ENCODE measurements around the gene AKT3.

AKT3 gene

DNA sequence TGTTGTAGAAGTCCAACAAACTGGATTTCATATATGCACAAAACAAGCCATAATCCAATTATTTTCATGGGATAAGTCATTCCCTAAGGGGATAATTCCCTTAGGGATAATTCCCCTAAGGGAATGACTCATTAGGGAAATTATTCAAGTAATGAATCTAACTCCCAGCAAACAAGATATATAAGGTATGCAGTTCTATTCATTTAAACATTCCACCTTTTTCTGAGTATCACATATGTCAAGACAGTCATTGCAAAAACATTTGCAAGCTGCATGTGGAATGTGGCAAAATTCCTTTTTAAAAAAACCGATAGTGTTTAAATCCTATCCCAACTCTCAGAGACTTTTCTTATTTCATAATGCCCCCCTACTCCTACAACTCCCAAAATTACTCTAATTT lies 131.2 kb downstream of the AKT3 start:
- POLR2A ChIA-PET, result no interaction called here
- CTCF ChIA-PET, result interaction anchor here (0.9 to 1.6 kb wide), 2 partner anchors 24 to 30 kb away, joined by 3 to 7 read pairs; no protein-coding TSS in a partner anchor
- no peak for TF ChIP-seq CTCF (IDR thresholded peaks at IDR 0.05; ENCODE audit: insufficient read depth, low read length, missing control alignments)
- no peak overlapping the region for H3K4me3 ChIP-seq (ENCODE audit: low read depth, low read length)
- peak; percentile 79 for DNase-seq (ENCODE audit: low read depth, low spot score)

- DNase-seq (ENCODE audit: low read depth, low spot score), result no peak
- ChIA-PET CTCF (interaction anchor here (0.9 to 1.6 kb wide), 2 partner anchors 25 to 31 kb away, joined by 3 to 7 read pairs; no protein-coding TSS in a partner anchor), POLR2A (no interaction called here)
- no peak overlapping the region for H3K4me3 ChIP-seq (ENCODE audit: low read depth, low read length)
- TF ChIP-seq CTCF (IDR thresholded peaks at IDR 0.05; ENCODE audit: insufficient read depth, low read length, missing control alignments), result no peak
These were observed 132.0 kb downstream of the AKT3 start for GRCh38 chr1:243718022-243718421.

- DNase-seq (ENCODE audit: low read depth, low spot score), result no peak
- no peak for TF ChIP-seq CTCF (IDR thresholded peaks at IDR 0.05; ENCODE audit: insufficient read depth, low read length, missing control alignments)
- ChIA-PET POLR2A (no interaction called here), CTCF (interaction anchor here (1.6 kb wide), 1 partner anchor 32 kb away, joined by 6 read pairs; no protein-coding TSS in a partner anchor)
- H3K4me3 ChIP-seq (ENCODE audit: low read depth, low read length), result no peak overlapping the region
These were observed 133.1 kb downstream of the AKT3 start for GRCh38 chr1:243716906-243717305.

GRCh38 chr1:243715285-243715684 lies 134.8 kb downstream of the AKT3 start:
- TF ChIP-seq CTCF (IDR thresholded peaks at IDR 0.05; ENCODE audit: insufficient read depth, low read length, missing control alignments), result no peak
- H3K4me3 ChIP-seq (ENCODE audit: low read depth, low read length), result no peak overlapping the region
- ChIA-PET CTCF (interaction anchor here (1.6 kb wide), 1 partner anchor 33 kb away, joined by 6 read pairs; no protein-coding TSS in a partner anchor), POLR2A (no interaction called here)
- no peak for DNase-seq (ENCODE audit: low read depth, low spot score)

- CTCF ChIA-PET, result interaction anchor here (1.0 to 2.5 kb wide), 6 partner anchors 17 to 560 kb away, joined by 3 to 6 read pairs (median 4); no protein-coding TSS in a partner anchor
- peak; percentile 16 for DNase-seq (ENCODE audit: low read depth, low spot score)
- POLR2A ChIA-PET, result interaction anchor here (0.7 to 1.1 kb wide), 2 partner anchors 37 to 334 kb away, joined by 3 to 4 read pairs; no protein-coding TSS in a partner anchor
- TF ChIP-seq CTCF (IDR thresholded peaks at IDR 0.05; ENCODE audit: insufficient read depth, low read length, missing control alignments), result no peak
- no peak overlapping the region for H3K4me3 ChIP-seq (ENCODE audit: low read depth, low read length)
These were observed 136.4 kb downstream of the AKT3 start for GRCh38 chr1:243713470-243714186.

GRCh38 chr1:243712941-243713340 lies 137.1 kb downstream of the AKT3 start:
- POLR2A ChIA-PET, result interaction anchor here (1.1 kb wide), 1 partner anchor 38 kb away, joined by 4 read pairs; no protein-coding TSS in a partner anchor
- no peak overlapping the region; the same call in 1 of the 2 replicates for H3K4me3 ChIP-seq (ENCODE audit: low read depth, low read length)
- no peak for DNase-seq (ENCODE audit: low read depth, low spot score)
- no peak for TF ChIP-seq CTCF (IDR thresholded peaks at IDR 0.05; ENCODE audit: insufficient read depth, low read length, missing control alignments)
- CTCF ChIA-PET, result interaction anchor here (1.0 to 2.5 kb wide), 7 partner anchors 18 to 560 kb away, joined by 3 to 6 read pairs (median 4); no protein-coding TSS in a partner anchor

All from AG04449 (cell line).